GM23338 (cell line): ENCODE results near the gene PTCHD4. TPM values are rescaled to one million over a fixed set of nuclear protein-coding genes. Genes with fewer than 3 reads are reported as not detected.
A peak's percentile ranks its signal among the peaks of the same experiment; 100 is the strongest.

ENCODE experiments used
- ATAC-seq: fragments of 200-7000 bp; cut with Tn5 transposase; 3 replicates; pipeline ENCODE4 v1.9.1; 2020
- DNase-seq: peaks from one replicate; pipeline ENCODE4 v3.0.0-alpha.2; 2015; ENCODE audit warnings: low spot score
- H2AFZ ChIP-seq: fragments of 200-600 bp; sonication (generic); 2 replicates; pipeline ENCODE4 v1.8.0; 2016; ENCODE audit warnings: antibody characterized with exemption, mild to moderate bottlenecking, moderate library complexity
- H3F3A ChIP-seq: fragments of 200-600 bp; sonication (generic); replicated peaks from 2 replicates; pipeline ENCODE4 v1.8.0; 2017; ENCODE audit warnings: antibody characterized with exemption, mixed run types, low read depth
- H3K27ac ChIP-seq: fragments of 200-600 bp; sonication (generic); 2 replicates; pipeline ENCODE4 v1.6.1; 2016; ENCODE audit warnings: low read depth
- H3K27me3 ChIP-seq: fragments of 200-600 bp; sonication (generic); 2 replicates; pipeline ENCODE4 v1.8.0; 2016; ENCODE audit warnings: mild to moderate bottlenecking, mixed run types, moderate library complexity; ENCODE audit not compliant: insufficient read depth
- H3K36me3 ChIP-seq: fragments of 200-600 bp; sonication (generic); 2 replicates; pipeline ENCODE4 v1.8.0; 2016; ENCODE audit warnings: mild to moderate bottlenecking; ENCODE audit not compliant: insufficient read depth
- H3K4me1 ChIP-seq: fragments of 200-600 bp; sonication (generic); 2 replicates; pipeline ENCODE4 v1.8.0; 2016; ENCODE audit warnings: mild to moderate bottlenecking, moderate library complexity; ENCODE audit not compliant: insufficient read depth
- H3K4me2 ChIP-seq: fragments of 200-600 bp; sonication (generic); 2 replicates; pipeline ENCODE4 v1.7.1; 2017; ENCODE audit warnings: mixed run types
- H3K4me3 ChIP-seq: fragments of 200-600 bp; sonication (generic); 2 replicates; pipeline ENCODE4 v1.6.1; 2016; ENCODE audit warnings: mixed run types
- H3K79me2 ChIP-seq: fragments of 200-600 bp; sonication (generic); replicated peaks from 2 replicates; pipeline ENCODE4 v1.8.0; 2017; ENCODE audit warnings: mild to moderate bottlenecking; ENCODE audit not compliant: insufficient read depth
- H3K9me2 ChIP-seq: fragments of 200-600 bp; sonication (generic); 2 replicates; pipeline ENCODE4 v1.8.0; 2017; ENCODE audit not compliant: insufficient read depth
- H4K20me1 ChIP-seq: fragments of 200-600 bp; sonication (generic); replicated peaks from 2 replicates; pipeline ENCODE4 v1.8.0; 2017; ENCODE audit warnings: mild to moderate bottlenecking; ENCODE audit not compliant: insufficient read depth
- H3K27ac Mint-ChIP-seq: 2 replicates; pipeline ENCODE4 v1.8.0; 2020; ENCODE audit warnings: inconsistent platforms, mild to moderate bottlenecking, moderate library complexity, mixed read lengths
- H3K27me3 Mint-ChIP-seq: 3 replicates; pipeline ENCODE4 v1.8.0; 2022; ENCODE audit warnings: low read depth, mild to moderate bottlenecking, moderate library complexity, mixed read lengths, inconsistent platforms; ENCODE audit not compliant: insufficient read depth, poor library complexity
- H3K36me3 Mint-ChIP-seq: 3 replicates; pipeline ENCODE4 v1.8.0; 2021; ENCODE audit warnings: low read depth, mild to moderate bottlenecking, inconsistent platforms, moderate library complexity, mixed read lengths
- H3K4me1 Mint-ChIP-seq: 3 replicates; pipeline ENCODE4 v1.8.0; 2020; ENCODE audit warnings: mild to moderate bottlenecking, inconsistent platforms, mixed read lengths
- H3K4me3 Mint-ChIP-seq: 3 replicates; pipeline ENCODE4 v1.8.0; 2021; ENCODE audit warnings: moderate library complexity, mild to moderate bottlenecking, inconsistent platforms, mixed read lengths
- H3K9me3 Mint-ChIP-seq: 3 replicates; pipeline ENCODE4 v1.8.0; 2020; ENCODE audit warnings: moderate library complexity, mild to moderate bottlenecking, inconsistent platforms, mixed read lengths
- JUNB ChIP-seq: IDR thresholded peaks from one replicate; pipeline ENCODE4 v1.6.1; 2016; ENCODE audit warnings: antibody characterized with exemption; ENCODE audit not compliant: unreplicated experiment
- NANOG ChIP-seq: IDR thresholded peaks from 2 replicates; pipeline ENCODE4 v1.6.1; 2016; ENCODE audit warnings: antibody characterized with exemption, borderline replicate concordance
- STAT1 ChIP-seq: IDR thresholded peaks from one replicate; pipeline ENCODE4 v1.6.1; 2016; ENCODE audit warnings: antibody characterized with exemption; ENCODE audit not compliant: unreplicated experiment
- ZNF331 ChIP-seq: fragments of 250-450 bp; sonication (Bioruptor Pico); IDR thresholded peaks from 2 replicates; pipeline ENCODE4 v1.5.0; 2020; ENCODE audit warnings: low read depth, mild to moderate bottlenecking, moderate library complexity
- ZNF462 ChIP-seq: fragments of 250-450 bp; sonication (Bioruptor Pico); IDR thresholded peaks from 2 replicates; pipeline ENCODE4 v1.5.0; 2020; ENCODE audit warnings: mild to moderate bottlenecking, moderate library complexity
- polyA plus RNA-seq: library from polyadenylated mRNA; unstranded; fragments of >200 nt; fragmentation: Nextera tagmentation; extraction: Ambion mirVana; gene quantifications from 2 replicates; pipeline ENCODE4 v1.2.1, GENCODE V29; 2016
- total RNA-seq: library from RNA; depleted of rRNA; stranded (reverse); fragments of >200 nt; shearing (Covaris generic); gene quantifications from 2 replicates; pipeline ENCODE4 v1.2.3, GENCODE V29; 2014

The PTCHD4 gene
- total and polyA plus RNA-seq, 2 experiments from 2014 or later = 0.66 to 0.78 TPM

- H3F3A ChIP-seq = 0 out of 2 replicates have a peak, but pooled peaks cover 3% of the 10 kb centered on the region
- no peak for DNase-seq
- peaks cover 26% of the 10 kb centered on the region for H3K27me3 Mint-ChIP-seq
- no peak overlapping the region for H3K4me3 ChIP-seq
- no peaks in the 10 kb centered on the region for H3K36me3 ChIP-seq
- H3K9me3 Mint-ChIP-seq = no peaks in the 10 kb centered on the region
- no peak overlapping the region for H3K4me3 Mint-ChIP-seq
- H3K4me1 Mint-ChIP-seq = peaks cover 16% of the 10 kb centered on the region
- no peaks in the 10 kb centered on the region for H3K4me1 ChIP-seq
- peaks cover 46% of the 10 kb centered on the region for H3K27me3 ChIP-seq
- H2AFZ ChIP-seq = no peak overlapping the region
- TF ChIP-seq NANOG = no peak
- no peak for TF ChIP-seq JUNB
- TF ChIP-seq STAT1 = no peak
- no peak for TF ChIP-seq ZNF331
- no peak for TF ChIP-seq ZNF462 (CRISPR knock-in tag)
- no peak for ATAC-seq
- H3K79me2 ChIP-seq = no peaks in the 10 kb centered on the region
- H3K27ac Mint-ChIP-seq = no peak overlapping the region
- H3K27ac ChIP-seq = no peak overlapping the region
- H4K20me1 ChIP-seq = no peaks in the 10 kb centered on the region
- H3K4me2 ChIP-seq = no peak overlapping the region
- no peaks in the 10 kb centered on the region for H3K9me2 ChIP-seq
- H3K36me3 Mint-ChIP-seq = no peaks in the 10 kb centered on the region
Observed at GRCh38 chr6:48067148-48067712, 43.8 kb downstream of the PTCHD4 start.

GRCh38 chr6:48061265-48061990, 49.6 kb downstream of the PTCHD4 start:
- H3F3A ChIP-seq = no peaks in the 10 kb centered on the region
- H3K4me3 ChIP-seq = no peak overlapping the region
- H3K27ac Mint-ChIP-seq = no peak overlapping the region
- no peak for TF ChIP-seq STAT1
- 0 out of 2 replicates have a peak, but pooled peaks have one; percentile 6 for TF ChIP-seq ZNF462 (CRISPR knock-in tag)
- no peak overlapping the region for H3K4me2 ChIP-seq
- H4K20me1 ChIP-seq = no peaks in the 10 kb centered on the region
- ATAC-seq (no peak), DNase-seq (peak; percentile 8)
- no peaks in the 10 kb centered on the region for H3K36me3 ChIP-seq
- H3K79me2 ChIP-seq = no peaks in the 10 kb centered on the region
- peaks cover 3% of the 10 kb centered on the region; the same call in 2 of the 3 replicates for H3K36me3 Mint-ChIP-seq
- no peak overlapping the region for H2AFZ ChIP-seq
- H3K4me1 ChIP-seq = peaks cover 10% of the 10 kb centered on the region; the same call in 1 of the 2 replicates
- peaks cover 4% of the 10 kb centered on the region; the same call in 1 of the 2 replicates for H3K27me3 ChIP-seq
- H3K9me3 Mint-ChIP-seq = no peaks in the 10 kb centered on the region
- no peaks in the 10 kb centered on the region for H3K9me2 ChIP-seq
- H3K4me1 Mint-ChIP-seq = peaks cover 12% of the 10 kb centered on the region
- H3K4me3 Mint-ChIP-seq = no peak overlapping the region
- peaks cover 8% of the 10 kb centered on the region for H3K27me3 Mint-ChIP-seq
- H3K27ac ChIP-seq = no peak overlapping the region
